22Rv1 (cell line): ENCODE results near the gene PCDH8.
A peak's percentile ranks its signal among the peaks of the same experiment; 100 is the strongest.

Experiments
- H3K27ac ChIP-seq: fragments of 450-650 bp; 2 replicates; pipeline ENCODE4 v1.5.1; 2017
- ZFX ChIP-seq: fragments of 450-650 bp; IDR thresholded peaks from 2 replicates; pipeline ENCODE4 v1.6.1; 2017; ENCODE audit warnings: antibody characterized with exemption, borderline replicate concordance
- TF ChIP-seq, protein P1 (sequence below): fragments of 450-650 bp; IDR thresholded peaks from 2 replicates; pipeline ENCODE4 v1.5.1; 2017; ENCODE audit warnings: mild to moderate bottlenecking

Gene PCDH8

DNA sequence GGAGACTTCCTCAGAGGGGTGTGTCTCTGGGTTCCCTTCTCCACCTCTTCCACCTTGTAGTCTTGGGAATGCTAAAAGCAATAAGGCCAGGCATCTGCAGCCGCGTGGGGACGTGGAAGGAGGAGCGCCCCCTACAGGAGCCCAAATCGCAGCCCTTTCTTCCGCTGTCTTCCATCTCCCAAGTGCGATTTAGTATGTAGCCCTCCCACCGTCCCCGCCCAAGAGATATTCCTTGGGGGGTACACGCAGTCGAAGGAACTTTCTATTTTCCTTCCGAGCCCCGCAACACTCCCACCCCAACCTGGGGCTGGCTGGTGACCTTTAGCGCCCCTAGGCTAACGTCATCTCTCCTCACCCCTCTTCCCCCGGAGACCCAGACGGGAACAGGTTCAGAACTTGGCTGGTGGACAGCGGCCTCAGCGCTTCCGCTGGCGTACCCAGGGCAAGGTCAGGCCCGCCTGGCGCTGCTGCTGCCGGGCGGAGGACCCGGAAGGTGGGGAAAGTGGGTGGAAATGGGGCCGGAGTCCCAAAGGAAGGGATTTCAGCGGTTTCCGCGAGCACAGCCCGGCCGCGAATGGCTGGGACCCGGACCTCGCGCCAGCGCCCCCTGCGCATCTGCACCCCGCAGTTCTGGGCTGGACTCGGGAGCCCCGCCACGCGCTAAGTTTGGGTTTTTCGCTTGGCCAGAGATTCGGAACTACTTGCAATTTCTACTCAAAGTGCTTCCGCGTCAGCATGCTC, 2.1 kb upstream of the PCDH8 start:
- TF ChIP-seq, protein P1, sequence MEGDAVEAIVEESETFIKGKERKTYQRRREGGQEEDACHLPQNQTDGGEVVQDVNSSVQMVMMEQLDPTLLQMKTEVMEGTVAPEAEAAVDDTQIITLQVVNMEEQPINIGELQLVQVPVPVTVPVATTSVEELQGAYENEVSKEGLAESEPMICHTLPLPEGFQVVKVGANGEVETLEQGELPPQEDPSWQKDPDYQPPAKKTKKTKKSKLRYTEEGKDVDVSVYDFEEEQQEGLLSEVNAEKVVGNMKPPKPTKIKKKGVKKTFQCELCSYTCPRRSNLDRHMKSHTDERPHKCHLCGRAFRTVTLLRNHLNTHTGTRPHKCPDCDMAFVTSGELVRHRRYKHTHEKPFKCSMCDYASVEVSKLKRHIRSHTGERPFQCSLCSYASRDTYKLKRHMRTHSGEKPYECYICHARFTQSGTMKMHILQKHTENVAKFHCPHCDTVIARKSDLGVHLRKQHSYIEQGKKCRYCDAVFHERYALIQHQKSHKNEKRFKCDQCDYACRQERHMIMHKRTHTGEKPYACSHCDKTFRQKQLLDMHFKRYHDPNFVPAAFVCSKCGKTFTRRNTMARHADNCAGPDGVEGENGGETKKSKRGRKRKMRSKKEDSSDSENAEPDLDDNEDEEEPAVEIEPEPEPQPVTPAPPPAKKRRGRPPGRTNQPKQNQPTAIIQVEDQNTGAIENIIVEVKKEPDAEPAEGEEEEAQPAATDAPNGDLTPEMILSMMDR, result peak; percentile 81
- no peak for TF ChIP-seq ZFX
- H3K27ac ChIP-seq, result peak overlapping the region; percentile 67

DNA sequence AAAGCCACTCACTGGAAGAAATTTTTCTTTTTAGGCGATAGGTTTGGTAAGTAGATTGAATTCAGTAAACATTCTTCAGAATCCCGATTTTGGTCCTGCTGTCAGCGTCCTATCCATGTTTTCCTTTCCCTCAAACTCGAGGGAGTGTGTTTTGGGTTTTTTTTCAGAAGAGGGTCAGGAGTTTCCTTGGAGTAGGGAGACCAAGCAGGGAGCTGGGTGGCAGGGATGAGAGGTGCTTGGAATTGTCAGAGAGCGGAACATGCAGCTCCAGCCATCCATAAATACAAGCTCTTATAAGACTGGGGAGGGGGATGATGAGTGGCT, 1.6 kb upstream of the PCDH8 start:
- TF ChIP-seq, protein P1, result no peak
- TF ChIP-seq ZFX, result no peak

DNA sequence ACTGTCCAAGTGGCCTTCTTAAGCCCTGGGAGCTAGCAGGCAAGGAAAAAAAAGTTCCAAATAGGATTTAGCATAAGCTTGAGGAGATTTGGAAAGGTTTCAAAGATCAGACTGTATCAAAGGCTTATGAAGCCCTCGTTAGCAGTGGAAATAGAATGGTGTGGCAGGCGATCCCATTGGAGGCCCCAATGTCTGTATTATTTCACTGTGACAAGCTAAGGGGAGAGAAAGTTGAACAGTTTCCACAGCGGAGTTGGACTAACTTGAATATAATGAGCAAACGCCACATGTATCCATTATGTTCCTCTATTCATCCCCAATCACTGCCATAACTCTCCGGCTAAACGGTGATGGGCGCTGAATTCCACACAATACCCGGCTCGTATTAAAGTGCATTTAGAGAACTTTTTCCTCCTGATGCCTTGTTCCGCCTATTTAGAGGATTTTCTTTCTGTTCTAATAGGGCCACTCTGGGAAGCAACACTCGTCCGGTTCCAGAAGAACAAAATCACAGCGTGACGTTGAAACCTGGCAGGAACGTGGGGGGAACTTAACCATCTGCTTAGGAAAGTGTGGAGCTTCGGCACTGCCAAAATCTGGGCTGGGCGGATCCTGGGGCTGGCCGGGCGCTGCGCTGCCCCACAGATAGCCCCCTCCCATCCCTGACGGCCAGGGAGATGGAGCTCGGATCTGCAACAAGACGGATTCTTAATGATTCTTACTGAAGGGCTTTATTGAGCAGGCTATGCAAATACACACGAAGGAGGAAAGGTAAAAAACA, 1.0 kb upstream of the PCDH8 start:
- no peak for TF ChIP-seq ZFX
- TF ChIP-seq, protein P1, result no peak
- H3K27ac ChIP-seq, result no peak overlapping the region

More for the DNA sequence above, 1.6 kb upstream of the PCDH8 start:
- H3K27ac ChIP-seq, result no peak overlapping the region

DNA sequence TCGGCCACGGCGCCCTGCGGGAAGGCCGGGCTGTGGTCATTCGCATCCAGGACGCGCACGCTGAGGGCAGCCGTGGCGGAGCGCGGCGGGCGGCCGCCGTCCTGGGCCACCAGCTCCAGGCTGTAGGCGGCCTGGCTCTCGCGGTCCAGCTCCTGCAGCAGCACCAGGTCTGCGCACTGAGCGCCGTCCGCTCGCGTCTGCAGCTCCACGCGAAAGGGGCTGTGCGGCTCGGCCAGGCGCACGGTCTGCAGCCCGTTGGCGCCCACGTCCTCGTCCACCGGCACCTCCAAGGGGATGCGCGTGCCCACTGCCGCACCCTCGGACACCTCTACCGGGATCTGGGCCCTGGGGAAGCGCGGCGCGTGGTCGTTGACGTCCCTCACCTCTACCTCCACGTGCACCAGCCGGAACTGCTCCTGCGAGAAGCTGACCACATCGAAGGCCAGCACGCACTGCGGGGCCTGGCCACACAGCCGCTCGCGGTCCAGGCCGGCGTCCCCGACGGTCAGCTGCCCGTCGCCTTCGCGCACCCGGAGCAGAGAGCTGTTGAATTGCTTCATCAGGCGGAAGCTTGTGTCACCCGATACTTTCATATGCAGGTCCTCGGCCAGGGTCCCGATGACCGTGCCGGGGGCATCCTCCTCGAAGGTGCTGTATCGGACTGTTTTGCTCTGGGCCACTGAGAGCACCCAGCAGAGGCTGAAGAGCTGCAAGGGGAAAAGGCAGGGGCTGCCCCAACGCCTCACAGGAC, 583 bp downstream of the PCDH8 start:
- TF ChIP-seq, protein P1, result no peak
- no peak for TF ChIP-seq ZFX
- H3K27ac ChIP-seq, result no peak overlapping the region

DNA sequence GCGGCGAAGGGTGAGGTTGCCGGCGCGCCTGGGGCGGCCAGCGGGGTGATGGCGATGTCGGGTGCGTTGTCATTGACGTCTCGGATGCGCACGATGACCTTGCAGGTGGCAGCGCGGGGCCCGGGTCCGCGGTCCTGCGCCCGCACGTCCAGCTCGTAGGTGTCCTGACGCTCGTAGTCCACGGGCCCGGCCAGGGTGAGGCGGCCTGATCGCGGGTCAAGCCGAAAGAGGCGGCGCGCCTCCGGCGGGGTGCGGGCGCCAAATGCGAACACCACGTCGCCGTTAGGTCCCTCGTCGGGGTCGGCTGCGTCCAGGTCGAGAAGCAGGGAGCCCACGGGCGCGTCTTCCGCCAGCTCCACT, 1.1 kb downstream of the PCDH8 start:
- TF ChIP-seq, protein P1, result no peak
- TF ChIP-seq ZFX, result no peak
- no peak overlapping the region for H3K27ac ChIP-seq

DNA sequence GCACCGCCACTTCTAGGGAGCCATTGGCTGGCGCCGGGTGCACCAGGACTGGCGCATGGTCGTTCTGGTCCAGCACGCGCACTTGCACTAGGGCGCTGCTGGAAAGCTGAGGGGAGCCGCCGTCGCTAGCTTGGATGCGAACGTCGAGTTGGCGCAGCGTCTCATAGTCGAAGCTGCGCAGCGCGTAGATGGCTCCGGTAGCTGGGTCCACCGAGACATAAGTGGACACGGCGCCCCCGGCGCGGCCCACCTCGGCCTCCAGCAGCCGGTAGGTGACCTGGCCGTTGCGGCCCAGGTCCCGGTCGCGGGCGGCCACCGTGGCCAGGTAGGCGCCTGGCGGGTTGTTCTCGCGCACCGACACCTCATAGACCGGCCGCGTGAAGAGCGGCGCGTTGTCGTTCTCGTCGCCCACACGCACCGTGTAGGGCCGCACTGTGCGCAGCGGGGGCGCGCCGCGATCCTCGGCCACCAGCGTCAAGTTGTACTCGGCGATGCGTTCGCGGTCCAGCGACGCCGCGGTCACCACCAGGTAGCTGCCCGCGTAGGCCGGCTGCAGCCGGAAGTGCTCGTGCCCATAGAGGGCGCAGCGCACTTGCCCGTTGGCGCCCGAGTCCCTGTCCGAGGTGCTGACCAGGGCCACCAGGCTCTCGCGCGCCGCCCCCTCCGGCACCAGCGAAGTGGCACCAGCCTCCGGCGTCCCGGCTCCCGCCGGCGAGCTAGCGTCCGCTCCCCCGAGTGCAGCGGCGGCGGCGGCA, 1.7 kb downstream of the PCDH8 start:
- TF ChIP-seq, protein P1, result no peak
- no peak for TF ChIP-seq ZFX
- H3K27ac ChIP-seq, result no peak overlapping the region
